Testis (tissue), 2 donors: Measurements from ENCODE around the gene RANBP9.

Source experiments
- POLR2A ChIP-seq: fragments of 450-650 bp; IDR thresholded peaks from one replicate; pipeline ENCODE4 v1.6.1; 2017; ENCODE audit warnings: antibody characterized with exemption, mild to moderate bottlenecking, moderate library complexity
- TF ChIP-seq, protein P1 (sequence below), 3 experiments: fragments of 450-650 bp in 2 of 3; fragments of 200-600 bp in 1 of 3; sonication (generic) in 1 of 3; IDR thresholded peaks; one replicate each; pipeline ENCODE4 v1.5.1; 2016 to 2019; ENCODE audit warnings: antibody characterized with exemption in 3 of 3, mild to moderate bottlenecking in 2 of 3, moderate library complexity in 1 of 3

DNA sequence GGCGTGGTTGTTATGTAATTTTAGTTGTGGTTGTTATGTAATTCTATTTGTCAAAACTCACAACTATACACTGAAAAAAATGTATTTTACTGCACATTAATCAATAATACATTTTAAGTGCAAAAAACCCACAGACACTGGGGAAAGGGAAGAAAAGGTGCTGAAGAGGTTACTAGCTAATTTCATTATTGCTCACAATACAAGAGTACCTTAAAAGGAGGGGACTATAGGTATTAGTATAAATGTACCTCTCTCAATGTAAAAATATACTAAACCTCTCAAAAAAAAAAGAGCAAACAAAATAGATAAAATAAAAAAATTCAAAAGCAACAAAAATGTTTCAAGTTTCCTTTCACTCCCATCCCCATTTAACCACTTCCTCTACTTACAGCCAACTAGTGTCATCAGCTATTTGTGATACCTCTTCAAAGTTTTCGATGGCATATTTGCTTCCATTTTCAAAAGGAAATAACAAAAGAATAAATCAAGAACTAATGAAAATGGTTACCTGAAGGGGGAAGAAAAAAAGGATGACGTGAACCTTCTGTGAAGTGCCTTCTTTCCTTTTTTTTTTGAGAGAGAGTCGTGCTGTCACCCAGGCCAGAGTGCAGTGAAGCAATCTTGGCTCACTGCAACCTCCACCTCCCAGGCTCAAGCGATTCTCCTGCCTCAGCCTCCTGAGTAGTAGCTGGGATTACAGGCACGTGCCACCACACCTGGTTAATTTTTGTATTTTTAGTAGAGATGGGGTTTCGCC lies 30.2 kb downstream of the RANBP9 start:
- TF ChIP-seq, protein P1, sequence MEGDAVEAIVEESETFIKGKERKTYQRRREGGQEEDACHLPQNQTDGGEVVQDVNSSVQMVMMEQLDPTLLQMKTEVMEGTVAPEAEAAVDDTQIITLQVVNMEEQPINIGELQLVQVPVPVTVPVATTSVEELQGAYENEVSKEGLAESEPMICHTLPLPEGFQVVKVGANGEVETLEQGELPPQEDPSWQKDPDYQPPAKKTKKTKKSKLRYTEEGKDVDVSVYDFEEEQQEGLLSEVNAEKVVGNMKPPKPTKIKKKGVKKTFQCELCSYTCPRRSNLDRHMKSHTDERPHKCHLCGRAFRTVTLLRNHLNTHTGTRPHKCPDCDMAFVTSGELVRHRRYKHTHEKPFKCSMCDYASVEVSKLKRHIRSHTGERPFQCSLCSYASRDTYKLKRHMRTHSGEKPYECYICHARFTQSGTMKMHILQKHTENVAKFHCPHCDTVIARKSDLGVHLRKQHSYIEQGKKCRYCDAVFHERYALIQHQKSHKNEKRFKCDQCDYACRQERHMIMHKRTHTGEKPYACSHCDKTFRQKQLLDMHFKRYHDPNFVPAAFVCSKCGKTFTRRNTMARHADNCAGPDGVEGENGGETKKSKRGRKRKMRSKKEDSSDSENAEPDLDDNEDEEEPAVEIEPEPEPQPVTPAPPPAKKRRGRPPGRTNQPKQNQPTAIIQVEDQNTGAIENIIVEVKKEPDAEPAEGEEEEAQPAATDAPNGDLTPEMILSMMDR (IDR thresholded peaks at IDR 0.05): no peak
- TF ChIP-seq POLR2A: no peak
